ENCODE results near the gene ZBED4.

Gene ZBED4

GRCh38 chr22:49924113-49924833 lies 70.6 kb downstream of the ZBED4 start:
- H3K9me3 ChIP-seq (ENCODE audit: control insufficient read depth, insufficient read depth, low read length) = no peaks in the 10 kb centered on the region
- H4K20me1 ChIP-seq (ENCODE audit: control insufficient read depth, insufficient read depth, low read depth, low read length) = no peaks in the 10 kb centered on the region; the same call in 1 of the 2 replicates
- H3K27me3 ChIP-seq (ENCODE audit: control insufficient read depth, low read length) = no peaks in the 10 kb centered on the region
- peak overlapping the region; percentile 99 for H3K4me2 ChIP-seq (ENCODE audit: low read length)
- peaks cover 37% of the 10 kb centered on the region for H3K79me2 ChIP-seq (ENCODE audit: control insufficient read depth, low read length)
- H3F3A ChIP-seq (ENCODE audit: control insufficient read depth, insufficient read depth) = peaks cover 36% of the 10 kb centered on the region
- no peaks in the 10 kb centered on the region for H3K9me2 ChIP-seq (replicated peaks; ENCODE audit: control insufficient read depth, low read length)
- peak overlapping the region; percentile 99 for H3K27ac ChIP-seq (ENCODE audit: low read depth, low read length)
- peak overlapping the region; percentile 62 for H3K4me3 ChIP-seq (ENCODE audit: low read length)
- peaks cover 86% of the 10 kb centered on the region for H3K4me1 ChIP-seq (ENCODE audit: control insufficient read depth, low read length)
- TF ChIP-seq CTCF (IDR thresholded peaks at IDR 0.05; ENCODE audit: low read depth, low read length, poor library complexity, severe bottlenecking) = no peak
- no peak for TF ChIP-seq EZH2phosphoT487 (IDR thresholded peaks at IDR 0.05; ENCODE audit: borderline replicate concordance, low read length)
- H3K36me3 ChIP-seq (ENCODE audit: control insufficient read depth, low read length) = peaks cover 67% of the 10 kb centered on the region

GRCh38 chr22:49925525-49926128 lies 72.0 kb downstream of the ZBED4 start:
- Histone ChIP-seq H3K36me3 (ENCODE audit: control insufficient read depth, low read length) (peaks cover 54% of the 10 kb centered on the region), H3K27me3 (ENCODE audit: control insufficient read depth, low read length) (no peaks in the 10 kb centered on the region), H3K4me2 (ENCODE audit: low read length) (peak overlapping the region; percentile 99), H3K4me1 (ENCODE audit: control insufficient read depth, low read length) (peaks cover 83% of the 10 kb centered on the region), H3K79me2 (ENCODE audit: control insufficient read depth, low read length) (peaks cover 25% of the 10 kb centered on the region), H3K9me2 (replicated peaks; ENCODE audit: control insufficient read depth, low read length) (no peaks in the 10 kb centered on the region), H3K27ac (ENCODE audit: low read depth, low read length) (peak overlapping the region; percentile 99), H3K4me3 (ENCODE audit: low read length) (peak overlapping the region; percentile 77), H3F3A (ENCODE audit: control insufficient read depth, insufficient read depth) (peaks cover 38% of the 10 kb centered on the region), H4K20me1 (ENCODE audit: control insufficient read depth, insufficient read depth, low read depth, low read length) (no peaks in the 10 kb centered on the region; the same call in 1 of the 2 replicates), H3K9me3 (ENCODE audit: control insufficient read depth, insufficient read depth, low read length) (no peaks in the 10 kb centered on the region)
- TF ChIP-seq EZH2phosphoT487 (IDR thresholded peaks at IDR 0.05; ENCODE audit: borderline replicate concordance, low read length) (no peak), CTCF (IDR thresholded peaks at IDR 0.05; ENCODE audit: low read depth, low read length, poor library complexity, severe bottlenecking) (no peak)

GRCh38 chr22:49926916-49927315 lies 73.3 kb downstream of the ZBED4 start:
- Histone ChIP-seq H3K36me3 (ENCODE audit: control insufficient read depth, low read length) (peaks cover 42% of the 10 kb centered on the region), H4K20me1 (ENCODE audit: control insufficient read depth, insufficient read depth, low read depth, low read length) (no peaks in the 10 kb centered on the region), H3K27ac (ENCODE audit: low read depth, low read length) (peak overlapping the region; percentile 18; the same call in 1 of the 2 replicates), H3K4me3 (ENCODE audit: low read length) (no peak overlapping the region), H3K9me3 (ENCODE audit: control insufficient read depth, insufficient read depth, low read length) (no peaks in the 10 kb centered on the region), H3K9me2 (replicated peaks; ENCODE audit: control insufficient read depth, low read length) (no peaks in the 10 kb centered on the region), H3F3A (ENCODE audit: control insufficient read depth, insufficient read depth) (peaks cover 48% of the 10 kb centered on the region), H3K4me1 (ENCODE audit: control insufficient read depth, low read length) (peaks cover 83% of the 10 kb centered on the region), H3K79me2 (ENCODE audit: control insufficient read depth, low read length) (peaks cover 15% of the 10 kb centered on the region), H3K27me3 (ENCODE audit: control insufficient read depth, low read length) (no peaks in the 10 kb centered on the region), H3K4me2 (ENCODE audit: low read length) (no peak overlapping the region)
- no peak for TF ChIP-seq EZH2phosphoT487 (IDR thresholded peaks at IDR 0.05; ENCODE audit: borderline replicate concordance, low read length)
- no peak for TF ChIP-seq CTCF (IDR thresholded peaks at IDR 0.05; ENCODE audit: low read depth, low read length, poor library complexity, severe bottlenecking)
